ENCODE results near the gene SCFD2.

- TF ChIP-seq CTCF (conservative IDR thresholded peaks at IDR 0.05 in 1 of 2, IDR thresholded peaks at IDR 0.05 in 1 of 2; ENCODE audit: extremely low read depth in 1 of 2, insufficient read depth in 1 of 2, low read depth in 1 of 2, low read length in 2 of 2) (no peak), EZH2 (IDR thresholded peaks at IDR 0.05; ENCODE audit: borderline replicate concordance, low read length) (no peak)
These were observed 168.1 kb downstream of the SCFD2 start for GRCh38 chr4:53197772-53198142.
